ENCODE data around the gene PTPRT.

DNA sequence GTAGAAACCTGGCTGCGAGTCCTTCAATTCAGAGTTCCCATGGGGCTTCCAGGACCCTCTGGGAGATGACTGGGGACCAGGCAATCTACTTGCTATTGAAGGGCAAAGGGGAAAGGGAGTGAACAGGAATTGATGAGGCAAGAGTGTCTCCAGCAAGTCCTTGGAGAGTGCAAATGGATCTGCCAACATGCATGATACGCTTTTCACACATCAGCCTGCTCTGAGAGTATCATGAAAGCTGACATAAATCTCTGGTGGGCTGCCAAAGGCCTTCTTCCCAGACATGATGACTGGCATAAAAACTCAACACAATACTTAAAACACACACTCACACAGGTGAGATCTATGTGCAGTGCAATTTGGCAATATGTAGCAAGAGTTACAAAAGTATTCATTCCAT is 759.1 kb downstream of the PTPRT start:
- TF ChIP-seq EP300 (IDR thresholded peaks at IDR 0.05; ENCODE audit: borderline replicate concordance) (no peak), RAD21 (IDR thresholded peaks at IDR 0.05; ENCODE audit: low read depth) (no peak), FOXM1 (IDR thresholded peaks at IDR 0.05; ENCODE audit: borderline replicate concordance, low read depth) (no peak), CEBPB (IDR thresholded peaks at IDR 0.05) (no peak), TAF1 (IDR thresholded peaks at IDR 0.05; ENCODE audit: low read depth) (no peak), USF1 (IDR thresholded peaks at IDR 0.05) (no peak)
- TF ChIP-seq, protein P1, sequence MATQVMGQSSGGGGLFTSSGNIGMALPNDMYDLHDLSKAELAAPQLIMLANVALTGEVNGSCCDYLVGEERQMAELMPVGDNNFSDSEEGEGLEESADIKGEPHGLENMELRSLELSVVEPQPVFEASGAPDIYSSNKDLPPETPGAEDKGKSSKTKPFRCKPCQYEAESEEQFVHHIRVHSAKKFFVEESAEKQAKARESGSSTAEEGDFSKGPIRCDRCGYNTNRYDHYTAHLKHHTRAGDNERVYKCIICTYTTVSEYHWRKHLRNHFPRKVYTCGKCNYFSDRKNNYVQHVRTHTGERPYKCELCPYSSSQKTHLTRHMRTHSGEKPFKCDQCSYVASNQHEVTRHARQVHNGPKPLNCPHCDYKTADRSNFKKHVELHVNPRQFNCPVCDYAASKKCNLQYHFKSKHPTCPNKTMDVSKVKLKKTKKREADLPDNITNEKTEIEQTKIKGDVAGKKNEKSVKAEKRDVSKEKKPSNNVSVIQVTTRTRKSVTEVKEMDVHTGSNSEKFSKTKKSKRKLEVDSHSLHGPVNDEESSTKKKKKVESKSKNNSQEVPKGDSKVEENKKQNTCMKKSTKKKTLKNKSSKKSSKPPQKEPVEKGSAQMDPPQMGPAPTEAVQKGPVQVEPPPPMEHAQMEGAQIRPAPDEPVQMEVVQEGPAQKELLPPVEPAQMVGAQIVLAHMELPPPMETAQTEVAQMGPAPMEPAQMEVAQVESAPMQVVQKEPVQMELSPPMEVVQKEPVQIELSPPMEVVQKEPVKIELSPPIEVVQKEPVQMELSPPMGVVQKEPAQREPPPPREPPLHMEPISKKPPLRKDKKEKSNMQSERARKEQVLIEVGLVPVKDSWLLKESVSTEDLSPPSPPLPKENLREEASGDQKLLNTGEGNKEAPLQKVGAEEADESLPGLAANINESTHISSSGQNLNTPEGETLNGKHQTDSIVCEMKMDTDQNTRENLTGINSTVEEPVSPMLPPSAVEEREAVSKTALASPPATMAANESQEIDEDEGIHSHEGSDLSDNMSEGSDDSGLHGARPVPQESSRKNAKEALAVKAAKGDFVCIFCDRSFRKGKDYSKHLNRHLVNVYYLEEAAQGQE (IDR thresholded peaks at IDR 0.05; ENCODE audit: low read depth): no peak
- TF ChIP-seq, protein P2, sequence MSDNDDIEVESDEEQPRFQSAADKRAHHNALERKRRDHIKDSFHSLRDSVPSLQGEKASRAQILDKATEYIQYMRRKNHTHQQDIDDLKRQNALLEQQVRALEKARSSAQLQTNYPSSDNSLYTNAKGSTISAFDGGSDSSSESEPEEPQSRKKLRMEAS (IDR thresholded peaks at IDR 0.05): no peak

All from Ishikawa (cell line).